BJ (cell line): Measurements from ENCODE around the gene WWOX. TPM values are rescaled to one million over a fixed set of nuclear protein-coding genes. Genes with fewer than 3 reads are reported as not detected.
"Not testable (repeated sequence)": the region's sequence is repeated elsewhere in the genome, so short reads cannot be mapped to it uniquely, and the experiment has no call there.

Experiments
- CTCF ChIA-PET: fragments of 350-600 bp; formaldehyde crosslinking; extraction: SDS; loops from one replicate; lab custom pipeline; 2021; ENCODE audit warnings: antibody characterized with exemption, inconsistent platforms; lab: Yijun Ruan, JAX
- POLR2A ChIA-PET: fragments of 300-600 bp; sonication (Branson Sonifier 250); formaldehyde crosslinking; extraction: SDS; loops from one replicate; lab custom pipeline; 2021; ENCODE audit warnings: antibody characterized with exemption; lab: Charles Lee
- DNase-seq: peaks from one replicate; pipeline ENCODE4 v3.0.0-alpha.2; 2011; ENCODE audit warnings: low read depth
- H3K27me3 ChIP-seq: 2 replicates; pipeline ENCODE4 v1.6.0; 2011; ENCODE audit warnings: low read length; ENCODE audit not compliant: control insufficient read depth, insufficient read depth
- H3K36me3 ChIP-seq: 2 replicates; pipeline ENCODE4 v1.5.1; 2011; ENCODE audit warnings: low read length; ENCODE audit not compliant: control insufficient read depth, insufficient read depth
- H3K4me3 ChIP-seq: 2 replicates; pipeline ENCODE4 v1.5.1; 2011; ENCODE audit warnings: low read depth, mild to moderate bottlenecking, control low read depth, low read length
- CTCF ChIP-seq: IDR thresholded peaks from 2 replicates; pipeline ENCODE4 v1.5.1; 2011; ENCODE audit warnings: low read depth, mild to moderate bottlenecking, control low read depth, inconsistent platforms, low read length, moderate library complexity; ENCODE audit not compliant: insufficient read depth
- polyA plus RNA-seq: library from polyadenylated mRNA; depleted of rRNA; stranded (reverse); fragments of >200 nt; gene quantifications from 2 replicates; pipeline ENCODE4 v1.2.3, GENCODE V29; 2011

Gene WWOX
- polyA plus RNA-seq, 1 experiment = 3.1 TPM

GRCh38 chr16:78596996-78597422, 497.6 kb downstream of the WWOX start:
- TF ChIP-seq CTCF = no peak
- Histone ChIP-seq H3K4me3 (no peak overlapping the region), H3K36me3 (no peaks in the 10 kb centered on the region), H3K27me3 (no peaks in the 10 kb centered on the region)
- CTCF ChIA-PET = no interaction called here
- POLR2A ChIA-PET = no interaction called here
- no peak for DNase-seq

GRCh38 chr16:78597809-78598570, 498.5 kb downstream of the WWOX start:
- POLR2A ChIA-PET = no interaction called here
- TF ChIP-seq CTCF = no peak
- DNase-seq = no peak
- Histone ChIP-seq H3K4me3 (no peak overlapping the region), H3K27me3 (no peaks in the 10 kb centered on the region), H3K36me3 (no peaks in the 10 kb centered on the region)
- CTCF ChIA-PET = no interaction called here

- POLR2A ChIA-PET = no interaction called here
- DNase-seq = no peak
- H3K36me3 ChIP-seq = no peaks in the 10 kb centered on the region
- no peak overlapping the region for H3K4me3 ChIP-seq
- no peak for TF ChIP-seq CTCF
- CTCF ChIA-PET = no interaction called here
- H3K27me3 ChIP-seq = no peaks in the 10 kb centered on the region
Observed at GRCh38 chr16:78599271-78599670, 499.8 kb downstream of the WWOX start.

GRCh38 chr16:78604423-78605062, 505.1 kb downstream of the WWOX start:
- H3K36me3 ChIP-seq, H3K27me3 ChIP-seq, DNase-seq, H3K4me3 ChIP-seq, CTCF ChIA-PET, POLR2A ChIA-PET: not testable (repeated sequence)

- no peaks in the 10 kb centered on the region for H3K27me3 ChIP-seq
- no peak overlapping the region for H3K4me3 ChIP-seq
- no peaks in the 10 kb centered on the region for H3K36me3 ChIP-seq
- ChIA-PET POLR2A (no interaction called here), CTCF (no interaction called here)
- no peak for TF ChIP-seq CTCF
- DNase-seq = no peak
Observed at GRCh38 chr16:78605548-78606101, 506.2 kb downstream of the WWOX start.
